Mammary epithelial cell (primary cell): ENCODE results near the gene VPS72.

Experiments
- CTCF ChIP-seq, 2 donors: IDR thresholded peaks in 1 of 2; conservative IDR thresholded peaks in 1 of 2; 2 replicates each; pipeline ENCODE4 v1.5.1; 2011 to 2012; ENCODE audit warnings: inconsistent platforms in 2 of 2, low read length in 2 of 2, mild to moderate bottlenecking in 2 of 2, control low read depth in 1 of 2, low read depth in 1 of 2; ENCODE audit not compliant: insufficient read depth in 1 of 2; ENCODE audit errors: extremely low read depth in 1 of 2
- EZH2 ChIP-seq: IDR thresholded peaks from 2 replicates; pipeline ENCODE4 v1.6.1; 2012; ENCODE audit warnings: low read length, inconsistent platforms, borderline replicate concordance

- no peak for TF ChIP-seq CTCF (conservative IDR thresholded peaks at IDR 0.05 in 1 of 2, IDR thresholded peaks at IDR 0.05 in 1 of 2; ENCODE audit: extremely low read depth in 1 of 2, insufficient read depth in 1 of 2, low read depth in 1 of 2, low read length in 2 of 2)
- TF ChIP-seq EZH2: no peak
These were observed 7.9 kb upstream of the VPS72 start for GRCh38 chr1:151197863-151198253.
